GM04504 (cell line): ENCODE data around the gene RUNX3.
A peak's percentile ranks its signal among the peaks of the same experiment; 100 is the strongest.

Source experiments
- DNase-seq: peaks from one replicate; pipeline ENCODE4 v3.0.0-alpha.2; 2012; ENCODE audit warnings: low read depth

Gene RUNX3

GRCh38 chr1:24881034-24881433 is 49.0 kb downstream of the RUNX3 start:
- no peak for DNase-seq

GRCh38 chr1:24878775-24879742 is 51.0 kb downstream of the RUNX3 start:
- peak; percentile 15 for DNase-seq

DNA sequence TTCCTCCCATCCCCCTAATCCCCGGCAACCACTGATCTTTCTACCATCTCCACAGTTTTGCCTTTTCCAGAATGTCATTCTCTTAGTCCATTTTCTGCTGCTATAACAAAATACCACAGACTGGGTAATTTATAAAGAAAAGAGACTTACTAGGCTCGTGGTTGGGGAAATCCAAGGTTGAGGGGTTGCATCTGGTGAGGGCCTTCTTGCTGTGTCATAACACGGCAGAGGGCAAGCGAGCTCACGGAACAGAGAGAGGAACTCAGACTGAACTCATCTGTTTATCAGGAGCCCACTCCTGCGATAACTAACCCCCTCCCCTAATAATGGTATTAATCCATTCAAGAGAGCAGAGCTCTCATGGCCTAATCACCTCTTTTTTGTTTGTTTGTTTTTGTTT is 52.0 kb downstream of the RUNX3 start:
- DNase-seq = no peak

- DNase-seq = no peak
Observed at GRCh38 chr1:24875991-24876506, 54.0 kb downstream of the RUNX3 start.

DNA sequence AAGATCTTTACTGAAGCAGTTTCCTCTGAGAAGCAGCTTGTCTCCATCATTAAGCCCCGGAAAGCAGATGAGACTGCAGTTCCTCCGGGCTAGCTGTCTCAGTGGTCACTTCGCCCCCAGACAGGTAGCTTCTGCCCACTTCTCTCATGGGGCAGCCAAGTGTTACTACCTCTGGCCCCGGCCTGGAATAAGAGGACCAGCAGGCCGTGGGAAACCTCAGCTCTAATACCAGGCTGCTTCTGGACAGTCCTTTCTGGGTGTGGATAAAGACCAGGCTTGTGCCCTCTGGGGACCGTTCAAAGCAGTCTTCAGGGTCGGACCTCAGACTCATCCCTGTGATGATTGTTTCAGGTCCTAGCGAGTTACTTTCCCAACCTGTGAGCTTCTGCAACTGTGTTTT is 54.8 kb downstream of the RUNX3 start:
- DNase-seq = no peak

DNA sequence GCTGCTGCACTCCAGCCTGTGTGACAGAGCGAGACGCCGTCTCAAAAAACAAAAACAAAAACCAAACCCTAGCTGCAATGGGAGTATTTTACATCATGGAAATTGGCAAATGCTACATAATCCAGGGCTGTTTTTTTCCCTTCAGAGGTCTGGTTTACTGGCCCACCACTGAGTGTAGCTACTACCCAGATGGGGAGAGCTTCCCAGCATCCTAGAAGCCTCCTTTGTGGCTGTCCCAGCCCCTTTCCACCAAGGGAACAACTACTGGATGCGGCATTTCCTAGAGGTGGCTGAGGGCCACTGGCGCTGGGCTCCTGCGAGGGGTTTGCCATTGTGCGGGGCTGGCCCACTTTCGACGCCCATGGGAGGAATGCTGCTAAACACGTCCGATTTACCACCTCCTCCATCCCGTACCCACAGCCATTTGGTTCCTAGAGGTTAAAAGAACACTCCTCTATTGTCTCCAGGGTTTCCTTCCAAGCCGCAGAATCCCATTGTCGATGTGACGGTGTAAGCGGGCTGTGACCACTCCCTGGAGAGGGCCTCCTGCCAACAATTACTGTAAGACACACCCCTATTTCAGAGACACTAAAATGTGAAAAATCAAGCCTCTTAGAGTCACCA is 55.4 kb downstream of the RUNX3 start:
- DNase-seq = no peak

DNA sequence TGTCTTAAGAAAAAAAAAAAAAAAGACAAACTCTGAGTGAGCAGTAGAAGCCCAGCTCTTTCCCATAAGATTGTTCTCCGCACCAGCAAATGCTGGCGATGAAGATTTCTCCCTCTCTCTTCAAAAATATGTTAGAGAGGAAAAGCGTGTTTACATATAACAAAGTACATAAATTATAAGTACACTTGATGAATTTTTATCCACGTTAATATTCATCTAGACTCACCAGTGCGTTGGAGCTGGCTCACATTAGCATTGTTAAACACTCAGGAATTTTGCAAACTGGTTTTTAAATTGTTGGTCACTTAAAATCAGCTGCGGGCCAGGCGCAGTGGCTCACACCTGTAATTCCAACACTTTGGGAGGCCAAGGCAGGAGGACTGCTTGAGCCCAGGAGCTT is 56.0 kb downstream of the RUNX3 start:
- DNase-seq = no peak

DNA sequence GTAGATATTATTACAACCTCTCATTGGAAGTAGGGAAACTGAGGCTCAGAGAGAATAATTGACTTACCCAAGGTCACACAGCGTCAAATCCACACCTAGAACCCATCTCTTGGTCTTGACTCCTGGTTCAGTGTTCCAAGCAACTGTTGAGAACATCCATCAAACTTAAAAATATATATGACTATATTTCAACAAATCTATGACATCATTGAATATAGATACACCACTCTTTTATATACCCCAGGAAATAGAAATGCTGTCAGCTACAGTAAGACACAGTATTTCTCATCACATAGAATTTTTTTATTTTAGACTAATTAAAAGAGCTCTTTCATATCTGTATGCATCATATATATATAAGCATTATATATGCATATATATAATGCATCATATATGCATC is 56.9 kb downstream of the RUNX3 start:
- DNase-seq = no peak

DNA sequence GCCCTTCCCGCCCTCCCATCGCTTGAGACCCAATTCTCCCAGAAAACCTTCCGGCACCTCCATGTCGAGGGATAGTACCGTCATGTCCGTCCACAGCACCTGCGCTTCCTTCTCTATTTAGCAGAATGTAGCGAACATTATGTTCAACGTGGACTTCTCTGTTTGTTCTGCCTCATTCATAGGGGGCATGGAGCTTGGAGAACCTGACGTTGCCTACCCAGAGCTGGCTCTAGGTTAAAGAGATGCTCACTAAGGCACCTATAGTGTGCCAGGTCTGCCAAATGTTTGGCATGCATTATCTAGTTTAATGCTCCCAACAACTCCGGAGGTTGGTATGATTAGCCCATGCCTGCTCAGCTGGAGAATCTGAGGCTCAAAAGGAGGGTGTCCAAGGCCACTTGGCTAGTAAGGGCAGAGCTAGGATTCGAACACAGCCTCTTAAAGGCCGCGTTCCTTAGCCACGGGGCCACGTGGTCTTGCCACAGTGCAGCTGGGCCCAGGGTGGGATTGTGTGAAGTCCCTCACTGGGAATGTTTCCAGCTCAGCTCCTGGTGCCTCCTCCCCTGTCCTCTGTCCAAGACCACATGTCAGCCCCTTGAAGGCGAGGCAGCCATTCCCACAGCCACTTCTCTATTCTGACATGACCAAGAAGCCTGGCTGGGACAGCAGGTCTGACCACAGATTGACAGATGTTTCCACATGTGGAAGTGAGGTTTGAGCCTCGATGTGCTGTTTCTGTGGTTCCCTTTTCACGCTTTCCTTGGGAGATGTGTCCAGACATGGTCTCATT is 57.8 kb downstream of the RUNX3 start:
- no peak for DNase-seq

DNA sequence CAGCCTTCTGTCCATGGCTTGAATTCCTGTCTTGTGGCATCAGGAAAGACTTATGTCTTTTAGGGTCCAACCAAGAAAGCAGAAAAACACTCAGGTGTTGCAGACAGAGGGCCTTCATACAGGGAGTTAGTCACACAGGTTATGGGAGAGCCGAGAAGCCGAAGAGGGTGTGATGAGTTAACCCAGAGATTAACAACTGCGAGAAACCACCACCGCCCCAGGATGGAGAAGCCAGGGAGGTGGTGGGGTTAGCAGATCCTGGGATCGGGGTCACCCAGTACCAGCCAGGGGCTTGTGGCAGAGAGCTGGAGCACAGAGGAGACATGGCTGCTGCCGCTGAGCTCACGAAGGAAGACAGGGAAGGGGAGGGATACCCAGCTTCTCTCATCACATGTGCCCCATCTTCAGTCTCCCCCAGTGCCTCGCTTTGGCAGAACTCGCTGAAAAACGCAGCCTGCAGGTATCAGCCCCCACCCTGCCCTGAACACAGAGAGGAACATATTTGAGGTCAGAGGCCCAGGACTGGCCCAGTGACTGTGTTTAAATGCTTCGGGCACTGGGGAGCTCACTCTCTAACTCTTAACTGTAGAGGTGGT is 58.7 kb downstream of the RUNX3 start:
- no peak for DNase-seq

DNA sequence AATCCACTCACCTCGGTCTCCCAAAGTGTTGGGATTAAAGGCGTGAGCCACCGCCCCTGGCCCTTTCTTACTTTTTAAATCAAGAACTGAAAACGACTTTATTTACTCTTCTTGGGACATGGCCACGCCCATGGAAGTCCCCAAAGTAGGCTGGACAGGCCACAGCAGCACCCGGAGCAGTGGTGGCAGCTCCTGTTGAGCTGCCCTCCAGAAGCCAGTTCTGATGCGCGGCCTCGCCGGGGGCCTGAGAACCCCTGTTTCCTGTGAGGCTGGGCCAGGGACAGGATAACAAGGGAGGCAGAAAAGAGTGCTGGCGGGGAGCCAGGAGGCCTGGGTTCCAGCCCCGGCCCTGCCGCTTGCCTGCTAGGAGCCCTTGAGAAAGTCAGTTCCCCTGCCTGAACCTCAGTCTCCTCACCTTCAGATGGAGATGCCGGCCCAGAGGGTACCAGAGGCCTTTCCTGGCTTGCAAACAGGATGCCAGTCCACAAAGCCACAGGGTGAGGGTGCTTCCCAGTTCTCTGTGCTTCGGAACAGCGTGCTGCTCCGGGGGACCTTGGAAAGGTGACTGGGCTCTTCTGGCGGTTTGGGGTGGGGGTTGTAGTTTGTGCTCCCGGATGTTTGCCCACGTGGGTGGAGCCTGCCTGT is 59.4 kb downstream of the RUNX3 start:
- no peak for DNase-seq

GRCh38 chr1:24868016-24868875 is 61.8 kb downstream of the RUNX3 start:
- no peak for DNase-seq

DNA sequence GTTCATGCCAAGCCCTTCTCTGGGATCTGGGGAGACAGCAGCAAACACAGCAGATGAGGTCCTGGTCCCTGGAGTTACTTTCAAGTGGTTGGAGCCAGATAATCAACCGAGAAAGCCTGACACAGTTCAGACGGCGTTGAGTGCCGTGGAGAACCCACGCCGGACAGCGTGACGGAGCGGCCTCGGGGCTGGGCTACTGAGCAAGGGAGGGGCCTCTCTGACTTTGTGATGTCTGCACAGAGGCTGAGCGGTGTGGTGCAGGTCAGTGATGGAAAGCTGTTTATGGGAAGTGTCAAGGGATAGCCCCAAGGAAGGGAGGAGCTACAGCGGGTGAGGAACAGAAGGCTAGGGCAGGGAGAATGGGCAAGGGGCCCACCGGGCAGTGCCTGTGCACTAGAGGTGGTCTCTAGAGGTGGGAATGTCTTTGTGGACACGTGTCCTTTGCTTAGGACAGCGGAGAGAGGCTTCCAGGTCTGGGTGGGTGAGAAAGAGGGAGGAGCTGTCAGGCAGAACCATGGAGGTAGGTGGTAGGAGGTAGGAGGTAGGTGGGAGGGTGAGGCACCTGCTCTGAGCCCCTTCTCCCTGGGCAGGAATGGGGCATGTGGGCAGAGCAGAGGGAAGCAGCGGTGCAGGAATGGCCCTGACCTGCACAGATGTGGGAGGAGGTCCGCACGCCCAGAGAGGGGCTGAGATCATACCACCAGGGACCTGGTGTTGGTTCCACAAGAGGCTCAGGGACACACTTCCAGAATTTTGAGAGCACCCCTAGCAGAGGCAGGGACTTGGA is 62.8 kb downstream of the RUNX3 start:
- no peak for DNase-seq

DNA sequence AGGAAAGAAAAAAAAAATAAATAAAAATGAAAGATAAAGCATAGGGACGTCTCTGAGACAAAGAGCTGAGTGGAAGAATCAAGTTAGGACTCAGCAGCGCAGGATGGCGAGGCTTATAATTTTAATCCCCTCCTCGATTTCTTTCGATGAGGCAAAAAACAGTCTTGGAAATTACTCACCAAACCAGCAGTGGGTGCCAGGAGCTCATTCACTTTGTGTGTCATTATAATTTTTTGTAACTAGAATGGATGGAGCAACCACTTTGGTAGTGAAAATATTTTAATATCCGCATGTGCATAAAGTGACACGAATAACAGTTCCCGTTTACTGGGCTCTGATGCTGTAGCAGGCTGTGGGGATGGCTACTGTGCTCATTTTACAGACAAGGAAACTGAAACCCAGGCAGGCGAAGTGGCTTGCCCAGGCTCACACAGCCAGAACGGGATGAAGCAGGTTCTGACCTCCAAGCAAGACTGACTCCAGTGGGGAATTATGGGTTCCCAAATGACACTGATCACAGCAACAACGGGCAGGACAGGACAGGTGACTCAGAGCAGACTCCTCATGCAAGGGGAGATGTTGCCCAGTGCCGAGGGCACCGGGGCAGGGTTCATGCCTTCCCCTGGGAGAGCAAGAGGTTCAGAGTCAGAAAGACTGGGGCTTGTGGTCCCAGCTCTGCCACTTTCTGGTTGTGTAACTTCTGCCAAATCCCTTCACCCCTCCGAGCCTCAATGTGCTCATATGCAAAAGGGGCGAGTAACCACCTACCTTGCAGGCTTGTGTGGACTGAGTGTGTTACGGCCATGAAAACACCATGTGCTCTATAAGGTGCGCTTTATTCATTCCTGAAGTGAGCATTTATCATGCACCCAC is 63.6 kb downstream of the RUNX3 start:
- DNase-seq = no peak

- DNase-seq = no peak
Observed at GRCh38 chr1:24865587-24865986, 64.5 kb downstream of the RUNX3 start.

DNA sequence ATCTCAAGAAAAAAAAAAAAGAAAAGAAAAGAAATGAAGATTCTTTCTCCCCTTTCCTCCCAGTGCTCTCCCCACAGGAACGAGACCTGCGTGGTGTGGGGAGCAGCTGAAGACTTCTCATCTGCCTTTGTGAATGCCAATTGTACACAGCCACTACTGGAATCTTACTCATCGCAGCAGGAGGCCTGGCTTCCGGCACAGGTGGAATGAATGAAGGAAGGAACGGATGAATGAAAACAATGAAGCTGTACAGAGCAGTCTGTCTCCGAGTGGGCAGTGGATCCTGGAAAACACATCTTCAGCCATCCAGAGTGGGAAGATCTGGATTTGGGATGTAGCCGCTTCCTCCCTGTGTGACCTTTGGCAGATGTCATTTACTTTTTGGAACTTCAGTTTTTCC is 64.9 kb downstream of the RUNX3 start:
- DNase-seq = no peak

DNA sequence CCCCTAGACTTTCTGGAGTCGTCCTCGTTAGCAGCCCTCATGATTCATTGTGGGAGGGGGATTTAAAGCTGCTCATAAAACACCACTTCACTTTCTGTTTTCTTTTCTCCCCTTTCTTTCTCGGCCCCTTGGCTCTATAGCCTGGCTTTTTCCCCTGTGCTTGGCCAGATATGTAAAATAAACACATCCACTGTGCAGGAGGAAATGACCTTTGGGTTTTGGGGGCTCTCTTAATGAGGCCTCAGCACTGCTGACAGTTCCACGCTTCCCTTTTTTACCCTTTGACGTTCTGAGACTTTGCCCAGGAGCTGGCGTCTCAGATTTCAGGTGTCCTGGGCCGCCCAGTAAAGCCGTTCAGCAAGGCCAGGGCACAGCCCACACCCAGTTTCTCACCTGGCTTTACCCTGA is 65.7 kb downstream of the RUNX3 start:
- DNase-seq = no peak

GRCh38 chr1:24862775-24863483 is 67.1 kb downstream of the RUNX3 start:
- no peak for DNase-seq
